Endothelial cell of hepatic sinusoid (primary cell): ENCODE measurements around the gene BCAS3.
"Not testable (repeated sequence)": the region's sequence is repeated elsewhere in the genome, so short reads cannot be mapped to it uniquely, and the experiment has no call there.

ENCODE experiments used
- in situ Hi-C: cut with HindIII; loops from 2 replicates; pipeline ENCODE4 v1.10.0; 2017; ENCODE audit warnings: low sequenced_read_pairs

The BCAS3 gene

GRCh38 chr17:60971515-60972369 lies 294.1 kb downstream of the BCAS3 start:
- in situ Hi-C loops, result no loop called here

- in situ Hi-C loops, result not testable (repeated sequence)
These were observed 299.2 kb downstream of the BCAS3 start for GRCh38 chr17:60976861-60977260.

- in situ Hi-C loops, result no loop called here
These were observed 311.7 kb downstream of the BCAS3 start for GRCh38 chr17:60989379-60989778.

GRCh38 chr17:60989846-60990245 lies 312.2 kb downstream of the BCAS3 start:
- in situ Hi-C loops, result no loop called here

- in situ Hi-C loops, result no loop called here
These were observed 315.8 kb downstream of the BCAS3 start for GRCh38 chr17:60993497-60993896.

GRCh38 chr17:60995680-60996079 lies 318.0 kb downstream of the BCAS3 start:
- in situ Hi-C loops, result no loop called here

- in situ Hi-C loops, result no loop called here
These were observed 323.3 kb downstream of the BCAS3 start for GRCh38 chr17:61000911-61001310.

- in situ Hi-C loops, result no loop called here
These were observed 324.7 kb downstream of the BCAS3 start for GRCh38 chr17:61002316-61002736.

- in situ Hi-C loops, result no loop called here
These were observed 327.7 kb downstream of the BCAS3 start for GRCh38 chr17:61005358-61005757.

- in situ Hi-C loops, result not testable (repeated sequence)
These were observed 328.3 kb downstream of the BCAS3 start for GRCh38 chr17:61005958-61006357.

- in situ Hi-C loops, result no loop called here
These were observed 330.3 kb downstream of the BCAS3 start for GRCh38 chr17:61007980-61008379.

GRCh38 chr17:61009663-61010062 lies 332.0 kb downstream of the BCAS3 start:
- in situ Hi-C loops, result no loop called here

- in situ Hi-C loops, result no loop called here
These were observed 333.1 kb downstream of the BCAS3 start for GRCh38 chr17:61010661-61011170.

- in situ Hi-C loops, result no loop called here
These were observed 333.6 kb downstream of the BCAS3 start for GRCh38 chr17:61011251-61011650.

GRCh38 chr17:61015966-61016365 lies 338.3 kb downstream of the BCAS3 start:
- in situ Hi-C loops, result no loop called here

GRCh38 chr17:61017317-61018006 lies 339.8 kb downstream of the BCAS3 start:
- in situ Hi-C loops, result no loop called here

- in situ Hi-C loops, result no loop called here
These were observed 341.3 kb downstream of the BCAS3 start for GRCh38 chr17:61018938-61019337.

- in situ Hi-C loops, result no loop called here
These were observed 346.3 kb downstream of the BCAS3 start for GRCh38 chr17:61023996-61024395.

- in situ Hi-C loops, result no loop called here
These were observed 349.2 kb downstream of the BCAS3 start for GRCh38 chr17:61026818-61027217.

- in situ Hi-C loops, result no loop called here
These were observed 351.5 kb downstream of the BCAS3 start for GRCh38 chr17:61029181-61029580.

- in situ Hi-C loops, result no loop called here
These were observed 363.0 kb downstream of the BCAS3 start for GRCh38 chr17:61040666-61041065.

GRCh38 chr17:61042348-61042747 lies 364.7 kb downstream of the BCAS3 start:
- in situ Hi-C loops, result not testable (repeated sequence)
